BLaER1 treated with 17β-estradiol and CSF1 and Interleukin-3, amounts not matched to agents 10 nM and 100 nM (cell line): Measurements from ENCODE around the gene TRPM7.
"Not testable (repeated sequence)": the region's sequence is repeated elsewhere in the genome, so short reads cannot be mapped to it uniquely, and the experiment has no call there.

ENCODE experiments used
- H3K27ac ChIP-seq, 11 experiments: shearing (Covaris generic); formaldehyde crosslinking; 2 replicates each; pipeline ENCODE4 v1.8.1; 2022
- H3K27me3 ChIP-seq, 11 experiments: shearing (Covaris generic); formaldehyde crosslinking; 2 replicates each; pipeline ENCODE4 v1.8.1; 2022
- H3K36me3 ChIP-seq, 11 experiments: shearing (Covaris generic); formaldehyde crosslinking; 2 replicates each; pipeline ENCODE4 v1.8.1; 2022
- H3K4me1 ChIP-seq, 10 experiments: shearing (Covaris generic); formaldehyde crosslinking; 2 replicates each; pipeline ENCODE4 v1.8.1; 2022
- H3K4me2 ChIP-seq, 11 experiments: shearing (Covaris generic); formaldehyde crosslinking; 2 replicates each; pipeline ENCODE4 v1.8.1; 2022
- H3K4me3 ChIP-seq, 10 experiments: shearing (Covaris generic); formaldehyde crosslinking; 2 replicates each; pipeline ENCODE4 v1.8.1; 2022
- H3K9ac ChIP-seq, 11 experiments: shearing (Covaris generic); formaldehyde crosslinking; 2 replicates each; pipeline ENCODE4 v1.8.1; 2022
- H3K9me3 ChIP-seq, 11 experiments: shearing (Covaris generic); formaldehyde crosslinking; replicated peaks in 1 of 11; 2 replicates each; pipeline ENCODE4 v1.8.1; 2022
- H4K20me1 ChIP-seq, 11 experiments: shearing (Covaris generic); formaldehyde crosslinking; 2 replicates each; pipeline ENCODE4 v1.8.1; 2022
- Cebpa-rat ChIP-seq, 11 experiments: shearing (Covaris generic); IDR thresholded peaks; 2 replicates each; pipeline ENCODE4 v1.8.1; 2022

TRPM7 gene

GRCh38 chr15:50698101-50698500 is 11.5 kb upstream of the TRPM7 start:
- no peak for TF ChIP-seq Cebpa-rat (IDR thresholded peaks at IDR 0.05)
- H3K9ac ChIP-seq = no peak overlapping the region
- no peak overlapping the region for H3K4me2 ChIP-seq
- H3K4me1 ChIP-seq = no peaks in the 10 kb centered on the region
- H3K4me3 ChIP-seq = no peak overlapping the region
- no peaks in the 10 kb centered on the region for H4K20me1 ChIP-seq
- no peak overlapping the region for H3K27ac ChIP-seq
- peaks cover 0 to 24% (median 0%) of the 10 kb centered on the region in 11 experiments; a peak in 3 of 22 replicates for H3K36me3 ChIP-seq
- H3K27me3 ChIP-seq = no peaks in the 10 kb centered on the region
- H3K9me3 ChIP-seq = no peaks in the 10 kb centered on the region

- no peaks in the 10 kb centered on the region for H3K9me3 ChIP-seq
- no peak for TF ChIP-seq Cebpa-rat (IDR thresholded peaks at IDR 0.05)
- H4K20me1 ChIP-seq = no peaks in the 10 kb centered on the region
- no peak overlapping the region for H3K4me2 ChIP-seq
- H3K27me3 ChIP-seq = no peaks in the 10 kb centered on the region
- no peaks in the 10 kb centered on the region for H3K4me1 ChIP-seq
- H3K36me3 ChIP-seq = peaks cover 0 to 24% (median 0%) of the 10 kb centered on the region in 11 experiments; a peak in 2 of 22 replicates
- H3K27ac ChIP-seq = no peak overlapping the region
- H3K9ac ChIP-seq = no peak overlapping the region
- no peak overlapping the region for H3K4me3 ChIP-seq
Measured at GRCh38 chr15:50697109-50697797, 10.7 kb upstream of the TRPM7 start.

DNA sequence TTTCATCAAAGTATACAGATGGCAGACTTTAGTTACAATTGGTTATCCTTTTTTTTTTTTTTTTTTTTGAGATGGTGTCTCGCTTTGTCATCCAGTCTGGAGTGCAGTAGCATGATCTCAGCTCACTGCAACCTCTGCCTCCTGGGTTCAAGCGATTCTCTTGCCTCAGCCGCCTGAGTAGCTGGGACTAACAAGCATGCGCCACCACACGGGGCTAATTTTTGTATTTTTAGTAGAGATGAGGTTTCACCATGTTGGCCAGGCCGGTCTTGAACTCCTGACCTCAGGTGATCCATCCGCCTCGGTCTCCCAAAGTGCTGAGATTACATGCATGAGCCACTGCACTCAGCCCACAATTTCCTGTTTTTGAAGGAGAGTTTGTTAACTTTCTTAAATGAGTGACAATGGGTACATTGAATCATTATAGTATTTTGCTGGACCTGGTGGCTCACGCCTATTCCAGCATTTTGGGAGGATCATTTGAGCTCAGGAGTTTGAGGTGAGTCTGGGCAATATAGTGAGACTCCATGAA is 8.1 kb upstream of the TRPM7 start:
- not testable (repeated sequence) for H3K9me3 ChIP-seq

DNA sequence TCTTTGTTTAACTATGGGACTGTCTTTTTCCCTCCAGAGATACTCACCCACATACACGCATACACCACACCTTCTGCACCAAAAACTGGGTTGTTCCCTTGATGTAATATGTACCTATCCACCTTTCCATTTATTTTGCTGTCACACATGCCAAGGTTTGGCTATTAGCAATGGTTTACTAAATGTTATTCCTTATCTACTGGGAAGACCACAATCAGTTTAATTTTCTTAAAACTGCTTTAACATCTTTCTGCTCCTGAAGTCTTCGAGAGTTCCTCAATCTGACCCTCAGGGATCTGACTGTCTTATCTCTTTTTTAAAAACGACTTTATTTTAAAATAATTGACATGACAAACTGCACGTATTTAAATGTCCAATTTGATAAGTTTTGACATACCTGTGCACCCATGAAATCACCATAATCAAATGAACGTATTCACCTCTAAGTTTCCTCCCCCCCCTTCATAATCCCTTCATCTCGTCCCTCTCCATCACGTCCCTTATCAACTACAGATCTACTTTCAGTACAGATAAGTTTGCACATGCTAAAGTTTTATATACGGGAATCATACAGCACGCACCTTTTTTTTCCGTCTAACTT is 805 bp upstream of the TRPM7 start:
- peak overlapping the region; percentile 91 to 98 (median 95) for H3K9ac ChIP-seq
- H4K20me1 ChIP-seq = peaks cover 34 to 38% (median 37%) of the 10 kb centered on the region in 11 experiments; a peak in 21 of 22 replicates
- H3K4me3 ChIP-seq = peak overlapping the region; percentile 85 to 98 (median 93)
- no peak for TF ChIP-seq Cebpa-rat (IDR thresholded peaks at IDR 0.05)
- no peaks in the 10 kb centered on the region for H3K27me3 ChIP-seq
- H3K36me3 ChIP-seq = peaks cover 16 to 29% (median 27%) of the 10 kb centered on the region in 11 experiments; a peak in 21 of 22 replicates
- peaks cover 33 to 49% (median 42%) of the 10 kb centered on the region in 10 experiments for H3K4me1 ChIP-seq
- H3K27ac ChIP-seq = peak overlapping the region; percentile 87 to 98 (median 95)
- H3K9me3 ChIP-seq = no peaks in the 10 kb centered on the region
- peak overlapping the region; percentile 81 to 96 (median 92) for H3K4me2 ChIP-seq

More for the DNA sequence above, 8.1 kb upstream of the TRPM7 start:
- H3K36me3 ChIP-seq, H3K4me3 ChIP-seq, H3K9ac ChIP-seq, H3K4me1 ChIP-seq, H3K4me2 ChIP-seq, H3K27ac ChIP-seq, H3K27me3 ChIP-seq, H4K20me1 ChIP-seq: not testable (repeated sequence)

DNA sequence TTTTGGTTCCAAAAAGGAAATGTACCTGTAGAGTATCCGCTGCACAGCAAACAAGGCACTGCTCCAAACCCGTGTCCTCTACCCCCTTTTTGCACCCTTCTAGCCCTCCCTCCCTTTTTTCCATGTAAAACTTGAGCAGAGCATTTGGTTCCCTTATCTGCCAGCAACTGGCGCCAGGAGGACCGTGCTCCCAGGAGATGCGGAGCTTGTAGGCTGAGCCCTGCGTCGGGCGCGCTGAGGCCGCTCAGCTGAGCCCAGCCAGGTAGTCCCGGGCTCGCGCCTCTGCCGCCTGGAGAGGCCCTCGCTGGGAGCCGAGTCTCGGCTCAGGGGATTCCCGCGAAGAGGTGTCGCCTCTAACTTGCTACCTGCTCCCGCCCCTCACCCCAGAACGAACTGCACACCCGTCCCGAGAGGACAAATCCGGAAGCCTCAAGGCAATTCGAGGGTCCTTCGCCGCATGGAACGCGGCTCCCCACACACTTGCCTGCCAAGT is 575 bp downstream of the TRPM7 start:
- peaks cover 24 to 43% (median 40%) of the 10 kb centered on the region in 11 experiments; a peak in 21 of 22 replicates for H3K36me3 ChIP-seq
- H4K20me1 ChIP-seq = peaks cover 48 to 52% (median 51%) of the 10 kb centered on the region in 11 experiments; a peak in 21 of 22 replicates
- H3K4me3 ChIP-seq = peak overlapping the region; percentile 85 to 98 (median 93)
- H3K27me3 ChIP-seq = no peaks in the 10 kb centered on the region
- H3K4me2 ChIP-seq = peak overlapping the region; percentile 87 to 97 (median 91)
- TF ChIP-seq Cebpa-rat (IDR thresholded peaks at IDR 0.05) = no peak
- H3K9ac ChIP-seq = peak overlapping the region; percentile 91 to 98 (median 95)
- H3K9me3 ChIP-seq = no peaks in the 10 kb centered on the region
- H3K27ac ChIP-seq = peak overlapping the region; percentile 87 to 98 (median 95)
- H3K4me1 ChIP-seq = peaks cover 33 to 63% (median 43%) of the 10 kb centered on the region in 10 experiments

- no peaks in the 10 kb centered on the region for H3K9me3 ChIP-seq
- no peaks in the 10 kb centered on the region for H3K27me3 ChIP-seq
- H4K20me1 ChIP-seq = peaks cover 55 to 59% (median 57%) of the 10 kb centered on the region in 11 experiments; a peak in 21 of 22 replicates
- H3K4me3 ChIP-seq = peak overlapping the region; percentile 85 to 98 (median 93)
- H3K4me1 ChIP-seq = peaks cover 33 to 65% (median 43%) of the 10 kb centered on the region in 10 experiments
- H3K36me3 ChIP-seq = peaks cover 24 to 49% (median 44%) of the 10 kb centered on the region in 11 experiments; a peak in 21 of 22 replicates
- peak overlapping the region; percentile 91 to 98 (median 95) for H3K9ac ChIP-seq
- no peak for TF ChIP-seq Cebpa-rat (IDR thresholded peaks at IDR 0.05)
- H3K27ac ChIP-seq = peak overlapping the region; percentile 87 to 98 (median 95)
- peak overlapping the region; percentile 87 to 97 (median 91) for H3K4me2 ChIP-seq
Measured at GRCh38 chr15:50685191-50685975, 1.2 kb downstream of the TRPM7 start.

- no peak for TF ChIP-seq Cebpa-rat (IDR thresholded peaks at IDR 0.05)
- Histone ChIP-seq H3K36me3 (peaks cover 24 to 80% (median 63%) of the 10 kb centered on the region in 11 experiments), H3K9ac (peak overlapping the region in 1 of 11 experiments; percentile 13; a peak in 1 of 22 replicates), H3K9me3 (no peaks in the 10 kb centered on the region), H3K27ac (no peak overlapping the region), H4K20me1 (peaks cover 92 to 98% (median 96%) of the 10 kb centered on the region in 11 experiments; a peak in 21 of 22 replicates), H3K4me2 (peak overlapping the region in 3 of 11 experiments; percentile 8 to 21 (median 21); a peak in 4 of 22 replicates), H3K27me3 (no peaks in the 10 kb centered on the region), H3K4me1 (peaks cover 23 to 67% (median 31%) of the 10 kb centered on the region in 10 experiments), H3K4me3 (no peak overlapping the region)
Measured at GRCh38 chr15:50681467-50681866, 5.1 kb downstream of the TRPM7 start.

GRCh38 chr15:50676799-50677483 is 9.7 kb downstream of the TRPM7 start:
- Histone ChIP-seq H3K4me2 (peak overlapping the region in 1 of 11 experiments; percentile 15; a peak in 3 of 22 replicates), H3K4me3 (no peak overlapping the region), H3K4me1 (peaks cover 0 to 35% (median 2%) of the 10 kb centered on the region in 10 experiments; a peak in 4 of 20 replicates), H3K27ac (peak overlapping the region in 2 of 11 experiments; percentile 0 to 15; a peak in 3 of 22 replicates), H3K9me3 (no peaks in the 10 kb centered on the region), H3K9ac (peak overlapping the region in 6 of 11 experiments; percentile 9 to 66 (median 19); a peak in 6 of 22 replicates), H3K36me3 (peaks cover 35 to 81% (median 66%) of the 10 kb centered on the region in 11 experiments), H3K27me3 (no peaks in the 10 kb centered on the region), H4K20me1 (peaks cover 95 to 100% (median 99%) of the 10 kb centered on the region in 11 experiments)
- TF ChIP-seq Cebpa-rat (IDR thresholded peaks at IDR 0.05) = no peak
